ENCODE data around the gene AKIRIN1.
"Not testable (repeated sequence)": the region's sequence is repeated elsewhere in the genome, so short reads cannot be mapped to it uniquely, and the experiment has no call there.

The AKIRIN1 gene

GRCh38 chr1:38997034-38997900 lies 6.2 kb downstream of the AKIRIN1 start:
- no peak for DNase-seq

- no peak for DNase-seq
Measured at GRCh38 chr1:38997901-38998190, 6.8 kb downstream of the AKIRIN1 start.

GRCh38 chr1:39001516-39002421 lies 10.7 kb downstream of the AKIRIN1 start:
- no peak for DNase-seq

GRCh38 chr1:39003281-39003680 lies 12.2 kb downstream of the AKIRIN1 start:
- DNase-seq, result no peak

GRCh38 chr1:39003794-39004193 lies 12.7 kb downstream of the AKIRIN1 start:
- DNase-seq, result no peak

- DNase-seq, result no peak
Measured at GRCh38 chr1:39006287-39006686, 15.2 kb downstream of the AKIRIN1 start.

- no peak for DNase-seq
Measured at GRCh38 chr1:39006726-39007645, 15.9 kb downstream of the AKIRIN1 start.

- not testable (repeated sequence) for DNase-seq
Measured at GRCh38 chr1:39014956-39015355, 23.9 kb downstream of the AKIRIN1 start.

- no peak for DNase-seq
Measured at GRCh38 chr1:39016604-39017171, 25.6 kb downstream of the AKIRIN1 start.

GRCh38 chr1:39017266-39017665 lies 26.2 kb downstream of the AKIRIN1 start:
- no peak for DNase-seq

- not testable (repeated sequence) for DNase-seq
Measured at GRCh38 chr1:39020494-39020893, 29.4 kb downstream of the AKIRIN1 start.

GRCh38 chr1:39021426-39021825 lies 30.4 kb downstream of the AKIRIN1 start:
- DNase-seq, result no peak

GRCh38 chr1:39023140-39023539 lies 32.1 kb downstream of the AKIRIN1 start:
- no peak for DNase-seq

GRCh38 chr1:39026051-39026865 lies 35.2 kb downstream of the AKIRIN1 start, which contains the start of gene NDUFS5:
TSS of gene NDUFS5 (plus strand) at chr1:39026350. CDS start at chr1:39028725, 2,375 bp downstream.
- peak; percentile 79 for DNase-seq

- DNase-seq, result no peak
Measured at GRCh38 chr1:39026866-39027507, 35.9 kb downstream of the AKIRIN1 start.

GRCh38 chr1:39034114-39034654 lies 43.1 kb downstream of the AKIRIN1 start:
- no peak for DNase-seq

- no peak for DNase-seq
Measured at GRCh38 chr1:39036678-39037077, 45.6 kb downstream of the AKIRIN1 start.

- DNase-seq, result no peak
Measured at GRCh38 chr1:39043513-39043912, 52.4 kb downstream of the AKIRIN1 start.

- no peak for DNase-seq
Measured at GRCh38 chr1:39044762-39045161, 53.7 kb downstream of the AKIRIN1 start.

- no peak for DNase-seq
Measured at GRCh38 chr1:39045231-39045630, 54.2 kb downstream of the AKIRIN1 start.
